Activated T-cell treated with anti-CD3 and anti-CD28 coated beads, Interleukin-2, amount 50 U/mL, for 24 hours (primary cell): Measurements from ENCODE around the gene MEF2C.

Experiments
- DNase-seq: peaks from one replicate; pipeline ENCODE4 v3.0.0-alpha.2; 2020
- H3K27ac Mint-ChIP-seq: 2 replicates; pipeline ENCODE4 v1.8.0; 2020; ENCODE audit warnings: mild to moderate bottlenecking, mixed read lengths
- H3K27me3 Mint-ChIP-seq: 2 replicates; pipeline ENCODE4 v1.8.0; 2020; ENCODE audit warnings: mixed read lengths
- H3K36me3 Mint-ChIP-seq: 2 replicates; pipeline ENCODE4 v1.8.0; 2020; ENCODE audit warnings: low read depth, mixed read lengths
- H3K4me1 Mint-ChIP-seq: 2 replicates; pipeline ENCODE4 v1.8.0; 2020; ENCODE audit warnings: low read depth, mixed read lengths
- H3K4me3 Mint-ChIP-seq: 2 replicates; pipeline ENCODE4 v1.8.0; 2020; ENCODE audit warnings: mild to moderate bottlenecking, moderate library complexity, mixed read lengths
- H3K9me3 Mint-ChIP-seq: 2 replicates; pipeline ENCODE4 v1.8.0; 2020; ENCODE audit warnings: mixed read lengths

MEF2C gene

GRCh38 chr5:88691945-88692868 lies 190.8 kb downstream of the MEF2C start:
- peaks cover 96% of the 10 kb centered on the region for H3K27me3 Mint-ChIP-seq
- H3K27ac Mint-ChIP-seq, result no peak overlapping the region
- DNase-seq, result no peak
- no peaks in the 10 kb centered on the region for H3K36me3 Mint-ChIP-seq
- no peaks in the 10 kb centered on the region for H3K9me3 Mint-ChIP-seq
- no peak overlapping the region for H3K4me3 Mint-ChIP-seq
- H3K4me1 Mint-ChIP-seq, result peaks cover 21% of the 10 kb centered on the region

- Mint-ChIP-seq H3K4me3 (peak overlapping the region; percentile 56), H3K27ac (peak overlapping the region; percentile 78), H3K27me3 (peaks cover 98% of the 10 kb centered on the region), H3K9me3 (no peaks in the 10 kb centered on the region), H3K36me3 (no peaks in the 10 kb centered on the region), H3K4me1 (peaks cover 21% of the 10 kb centered on the region)
- no peak for DNase-seq
Observed at GRCh38 chr5:88691230-88691582, 191.8 kb downstream of the MEF2C start.

- Mint-ChIP-seq H3K4me1 (peaks cover 21% of the 10 kb centered on the region), H3K9me3 (no peaks in the 10 kb centered on the region), H3K4me3 (peak overlapping the region; percentile 56), H3K27me3 (peaks cover 98% of the 10 kb centered on the region), H3K27ac (peak overlapping the region; percentile 78), H3K36me3 (no peaks in the 10 kb centered on the region)
- DNase-seq, result peak; percentile 75
Observed at GRCh38 chr5:88690409-88691229, 192.4 kb downstream of the MEF2C start.

GRCh38 chr5:88689668-88690408 lies 193.1 kb downstream of the MEF2C start:
- peaks cover 21% of the 10 kb centered on the region for H3K4me1 Mint-ChIP-seq
- no peak for DNase-seq
- no peaks in the 10 kb centered on the region for H3K9me3 Mint-ChIP-seq
- no peak overlapping the region for H3K4me3 Mint-ChIP-seq
- no peak overlapping the region for H3K27ac Mint-ChIP-seq
- H3K27me3 Mint-ChIP-seq, result peaks cover 100% of the 10 kb centered on the region
- H3K36me3 Mint-ChIP-seq, result no peaks in the 10 kb centered on the region

- Mint-ChIP-seq H3K36me3 (no peaks in the 10 kb centered on the region), H3K4me3 (no peak overlapping the region), H3K27ac (no peak overlapping the region), H3K9me3 (no peaks in the 10 kb centered on the region), H3K27me3 (peaks cover 100% of the 10 kb centered on the region), H3K4me1 (peaks cover 21% of the 10 kb centered on the region)
- no peak for DNase-seq
Observed at GRCh38 chr5:88688984-88689667, 193.9 kb downstream of the MEF2C start.

- Mint-ChIP-seq H3K27ac (no peak overlapping the region), H3K4me1 (peaks cover 26% of the 10 kb centered on the region), H3K27me3 (peaks cover 100% of the 10 kb centered on the region), H3K4me3 (no peak overlapping the region), H3K9me3 (no peaks in the 10 kb centered on the region), H3K36me3 (no peaks in the 10 kb centered on the region)
- DNase-seq, result no peak
Observed at GRCh38 chr5:88688156-88688983, 194.6 kb downstream of the MEF2C start.

GRCh38 chr5:88687373-88687911 lies 195.5 kb downstream of the MEF2C start:
- H3K9me3 Mint-ChIP-seq, result no peaks in the 10 kb centered on the region
- no peak overlapping the region for H3K27ac Mint-ChIP-seq
- peaks cover 25% of the 10 kb centered on the region for H3K4me1 Mint-ChIP-seq
- H3K36me3 Mint-ChIP-seq, result no peaks in the 10 kb centered on the region
- DNase-seq, result no peak
- H3K4me3 Mint-ChIP-seq, result no peak overlapping the region
- H3K27me3 Mint-ChIP-seq, result peaks cover 100% of the 10 kb centered on the region

- Mint-ChIP-seq H3K4me3 (no peak overlapping the region), H3K27me3 (peaks cover 99% of the 10 kb centered on the region), H3K4me1 (peaks cover 20% of the 10 kb centered on the region), H3K9me3 (no peaks in the 10 kb centered on the region), H3K27ac (no peak overlapping the region), H3K36me3 (no peaks in the 10 kb centered on the region)
- no peak for DNase-seq
Observed at GRCh38 chr5:88686726-88687125, 196.3 kb downstream of the MEF2C start.

GRCh38 chr5:88685591-88686541 lies 197.1 kb downstream of the MEF2C start:
- Mint-ChIP-seq H3K36me3 (no peaks in the 10 kb centered on the region), H3K27me3 (peaks cover 97% of the 10 kb centered on the region), H3K9me3 (no peaks in the 10 kb centered on the region), H3K27ac (no peak overlapping the region), H3K4me1 (peaks cover 13% of the 10 kb centered on the region), H3K4me3 (no peak overlapping the region)
- no peak for DNase-seq

GRCh38 chr5:88683506-88684135 lies 199.4 kb downstream of the MEF2C start:
- no peaks in the 10 kb centered on the region for H3K9me3 Mint-ChIP-seq
- no peaks in the 10 kb centered on the region for H3K36me3 Mint-ChIP-seq
- no peak overlapping the region for H3K27ac Mint-ChIP-seq
- peaks cover 15% of the 10 kb centered on the region for H3K4me1 Mint-ChIP-seq
- DNase-seq, result no peak
- peaks cover 94% of the 10 kb centered on the region for H3K27me3 Mint-ChIP-seq
- no peak overlapping the region for H3K4me3 Mint-ChIP-seq

GRCh38 chr5:88682881-88683361 lies 200.1 kb downstream of the MEF2C start:
- Mint-ChIP-seq H3K36me3 (no peaks in the 10 kb centered on the region), H3K4me1 (peaks cover 15% of the 10 kb centered on the region), H3K4me3 (no peak overlapping the region), H3K27me3 (peaks cover 92% of the 10 kb centered on the region), H3K9me3 (no peaks in the 10 kb centered on the region), H3K27ac (no peak overlapping the region)
- no peak for DNase-seq

GRCh38 chr5:88682131-88682530 lies 200.9 kb downstream of the MEF2C start:
- H3K27ac Mint-ChIP-seq, result no peak overlapping the region
- H3K36me3 Mint-ChIP-seq, result no peaks in the 10 kb centered on the region
- no peak overlapping the region for H3K4me3 Mint-ChIP-seq
- no peaks in the 10 kb centered on the region for H3K9me3 Mint-ChIP-seq
- no peak for DNase-seq
- peaks cover 92% of the 10 kb centered on the region for H3K27me3 Mint-ChIP-seq
- H3K4me1 Mint-ChIP-seq, result peaks cover 16% of the 10 kb centered on the region
